Hypothalamus (tissue), 51 donors: Measurements from ENCODE around the gene FBXW11.

Experiments
- DNase-seq, 51 donors: peaks; one replicate each; lab custom pipeline; 2025; lab: John Stamatoyannopoulos, UW

Gene FBXW11

DNA sequence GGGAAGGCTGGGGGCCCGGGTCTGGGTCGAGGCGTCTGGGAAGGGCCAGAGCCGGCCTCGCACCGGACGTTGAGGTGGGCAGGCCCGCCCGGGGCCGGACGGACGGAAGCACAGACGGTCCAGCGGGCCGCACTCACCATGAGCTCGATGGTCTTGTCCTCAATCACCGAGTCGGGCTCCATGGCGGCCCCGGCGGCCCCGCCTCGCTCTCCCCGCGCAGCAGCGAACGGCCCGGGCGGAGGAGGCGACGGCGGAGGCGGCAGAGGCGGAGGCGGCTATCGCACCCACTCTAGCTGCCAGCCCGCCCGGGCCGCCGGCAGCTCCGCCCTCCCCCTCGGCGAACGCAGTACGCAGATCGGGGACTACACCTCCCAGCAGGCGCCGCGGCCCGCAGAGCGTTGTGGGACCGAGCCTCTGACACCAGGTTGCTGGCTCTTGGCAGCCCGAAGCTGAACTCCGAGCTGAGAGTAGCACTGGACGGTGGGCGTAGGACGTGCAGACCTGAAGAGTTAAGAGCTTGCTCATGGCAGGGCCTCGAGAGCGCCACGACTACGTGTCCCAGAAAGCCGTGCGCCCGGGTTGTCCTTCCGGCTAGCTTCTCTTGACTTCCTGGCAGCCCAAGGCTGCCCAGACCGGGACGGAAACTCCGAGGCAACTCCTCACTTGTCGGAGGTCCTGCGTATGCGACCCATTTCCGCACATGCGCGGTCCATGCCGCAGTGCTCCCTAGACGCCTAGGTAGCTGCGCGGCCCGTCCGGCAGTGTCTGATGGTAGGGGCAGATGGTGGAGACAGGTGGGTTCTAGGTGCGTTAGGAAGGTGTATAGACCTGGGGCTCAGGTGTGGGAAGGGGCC is at the start of gene FBXW11:
TSS of gene FBXW11 (minus strand) at position 318 of the 854 bp plus-strand sequence. CDS start at position 182, 136 bp downstream.
- peak; percentile 78 to 99 (median 95) for DNase-seq

- DNase-seq = no peak
Observed at GRCh38 chr5:172055996-172056395, 49.6 kb upstream of the FBXW11 start.

- no peak for DNase-seq
Observed at GRCh38 chr5:172055421-172055820, 49.0 kb upstream of the FBXW11 start.

- no peak for DNase-seq
Observed at GRCh38 chr5:172054611-172055153, 48.2 kb upstream of the FBXW11 start.

- DNase-seq = peak in 2 of 51 donors; percentile 9 to 20
Observed at GRCh38 chr5:172052450-172053236, 46.2 kb upstream of the FBXW11 start.

DNA sequence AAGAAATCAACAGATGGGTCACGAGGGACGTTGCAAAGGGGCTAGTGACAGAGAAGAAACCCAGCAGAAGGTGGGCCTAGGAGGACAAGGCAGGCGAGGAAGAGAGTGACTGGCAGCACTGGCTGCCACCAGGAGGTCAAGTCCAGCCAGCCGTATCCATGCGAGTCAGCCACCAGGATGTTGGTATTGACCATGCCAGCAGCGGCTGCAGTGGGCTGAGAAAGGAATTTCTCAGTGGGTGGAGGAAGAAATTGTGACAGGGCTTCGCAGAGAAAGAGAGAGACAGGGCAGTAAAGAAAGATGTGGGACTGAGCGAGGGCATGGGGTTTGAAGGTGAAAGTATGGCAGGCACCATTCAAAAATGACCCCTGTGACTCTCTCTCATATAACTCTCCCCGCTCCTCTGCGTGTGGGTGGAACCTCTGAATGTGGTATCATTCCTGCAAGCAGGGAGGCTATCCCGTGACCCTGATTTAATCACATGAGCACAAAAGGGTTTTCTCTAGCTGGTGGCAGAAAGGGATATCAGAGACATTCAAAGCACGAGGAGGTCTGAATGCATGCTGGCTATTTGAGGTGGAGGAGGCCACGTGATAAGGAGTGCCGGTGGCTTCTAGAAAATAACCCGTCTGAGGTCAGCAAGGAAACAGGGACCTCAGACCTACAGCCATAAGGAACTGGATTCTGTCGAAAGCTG is 45.4 kb upstream of the FBXW11 start:
- no peak for DNase-seq

DNA sequence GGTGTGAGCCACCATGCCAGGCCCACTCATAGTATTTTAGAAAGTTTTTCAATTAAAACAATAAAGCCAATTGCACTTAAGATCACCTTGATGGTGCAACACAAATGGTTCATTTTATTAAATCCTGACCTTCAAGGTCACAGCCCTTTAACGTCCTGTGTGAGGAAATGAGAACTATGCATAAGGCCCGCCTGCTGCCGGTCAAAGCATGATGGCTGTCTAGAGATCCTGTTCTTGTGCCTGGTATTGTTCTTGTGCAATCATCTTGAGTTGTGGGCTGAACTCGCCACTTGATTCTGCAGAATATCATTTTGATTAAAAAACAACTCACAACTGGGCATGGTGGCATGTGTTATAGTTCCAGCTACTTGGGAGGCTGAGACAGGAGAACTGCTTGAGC is 43.6 kb upstream of the FBXW11 start:
- DNase-seq = no peak

DNA sequence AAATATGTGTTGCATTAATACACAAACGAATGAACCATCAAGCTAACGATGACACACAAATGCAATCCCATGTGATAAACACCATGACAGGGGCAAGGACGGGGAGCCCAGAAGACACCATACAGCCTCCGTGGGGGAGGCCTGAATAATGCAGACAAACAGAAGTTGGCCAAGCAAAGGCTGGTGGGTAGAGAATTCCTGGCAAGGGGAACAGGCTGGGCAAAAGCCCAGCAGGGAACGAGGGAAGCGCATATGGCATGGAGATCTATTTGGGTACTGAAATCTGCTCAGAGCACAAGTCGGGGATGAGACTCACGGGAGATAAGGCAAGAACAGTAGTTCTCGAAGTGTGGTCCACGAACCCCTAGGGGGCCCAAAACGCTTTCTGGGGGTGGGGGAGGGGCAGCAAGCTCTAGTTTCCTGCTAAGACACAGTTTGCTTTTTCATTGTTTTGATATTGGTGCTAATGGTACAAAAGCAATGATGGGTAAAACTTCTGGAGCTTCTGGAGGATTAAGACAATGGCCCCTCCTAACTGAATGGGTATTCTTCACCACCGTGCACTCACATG is 42.9 kb upstream of the FBXW11 start:
- peak in 1 of 51 donors; percentile 45 for DNase-seq

GRCh38 chr5:172048539-172049101 is 42.2 kb upstream of the FBXW11 start:
- no peak for DNase-seq

DNA sequence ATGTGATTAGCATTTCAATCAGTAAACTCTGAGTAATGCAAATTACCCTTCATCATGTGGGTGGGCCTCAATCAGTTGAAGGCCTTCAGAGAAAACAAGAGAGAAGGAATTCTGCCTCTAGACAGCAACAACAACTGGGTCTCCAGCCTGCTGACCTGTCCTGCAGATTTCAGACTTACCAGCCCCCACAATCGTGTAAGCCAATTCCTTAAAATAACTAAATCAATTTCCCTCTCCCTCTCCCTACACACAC is 41.7 kb upstream of the FBXW11 start:
- no peak for DNase-seq

GRCh38 chr5:172046593-172046992 is 40.2 kb upstream of the FBXW11 start:
- DNase-seq = no peak

DNA sequence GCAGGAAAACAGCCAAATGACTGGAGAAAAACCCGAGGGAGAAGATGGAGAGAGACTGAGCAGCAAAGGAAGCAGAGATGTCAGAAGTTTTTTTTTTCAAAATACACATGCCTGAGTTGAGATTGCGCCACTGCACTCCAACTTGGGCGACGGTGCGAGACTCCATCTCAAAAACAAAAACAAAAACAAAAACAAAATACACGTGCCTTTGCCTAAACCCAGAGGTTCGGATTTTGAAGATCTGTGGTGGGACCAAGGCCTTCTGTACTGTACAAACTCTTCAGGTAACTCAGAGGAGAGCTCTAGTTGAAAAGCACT is 38.8 kb upstream of the FBXW11 start:
- DNase-seq = no peak

DNA sequence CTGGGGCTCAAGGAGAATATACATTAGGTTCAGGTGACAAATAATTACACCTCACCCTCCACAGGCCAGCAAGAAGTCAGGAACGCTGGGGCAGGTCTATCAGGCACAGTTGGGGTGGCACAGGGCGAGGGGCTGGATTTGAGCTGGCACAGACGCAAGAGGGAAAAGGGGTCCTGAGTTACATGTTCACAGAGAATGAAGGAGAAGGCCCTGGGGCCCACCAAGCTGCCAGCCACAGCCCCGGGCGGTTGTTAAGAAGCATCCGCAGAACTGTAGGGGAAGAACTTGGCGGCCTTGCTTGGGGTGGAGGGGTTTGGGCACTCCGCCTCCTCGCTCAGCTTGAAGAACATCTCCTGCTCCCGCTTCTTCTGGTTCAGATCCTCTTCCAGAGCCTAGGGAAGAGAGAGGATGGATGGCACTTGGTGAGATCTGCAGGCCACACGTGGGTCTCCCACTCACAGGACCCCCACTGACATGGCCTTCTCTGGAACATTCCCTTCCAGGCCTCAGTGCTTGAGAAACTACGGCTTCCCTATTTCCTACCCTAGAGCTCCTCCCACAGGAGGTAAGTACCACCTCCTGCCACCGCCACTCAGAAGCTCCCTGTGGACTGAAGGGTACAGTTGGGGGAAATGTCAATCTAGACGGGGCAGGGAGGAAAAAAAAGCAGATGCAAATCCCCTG is 38.3 kb upstream of the FBXW11 start:
- DNase-seq = no peak

GRCh38 chr5:172043865-172044264 is 37.4 kb upstream of the FBXW11 start:
- DNase-seq = no peak

GRCh38 chr5:172042183-172042582 is 35.7 kb upstream of the FBXW11 start:
- no peak for DNase-seq

- DNase-seq = no peak
Observed at GRCh38 chr5:172038167-172038566, 31.7 kb upstream of the FBXW11 start.

DNA sequence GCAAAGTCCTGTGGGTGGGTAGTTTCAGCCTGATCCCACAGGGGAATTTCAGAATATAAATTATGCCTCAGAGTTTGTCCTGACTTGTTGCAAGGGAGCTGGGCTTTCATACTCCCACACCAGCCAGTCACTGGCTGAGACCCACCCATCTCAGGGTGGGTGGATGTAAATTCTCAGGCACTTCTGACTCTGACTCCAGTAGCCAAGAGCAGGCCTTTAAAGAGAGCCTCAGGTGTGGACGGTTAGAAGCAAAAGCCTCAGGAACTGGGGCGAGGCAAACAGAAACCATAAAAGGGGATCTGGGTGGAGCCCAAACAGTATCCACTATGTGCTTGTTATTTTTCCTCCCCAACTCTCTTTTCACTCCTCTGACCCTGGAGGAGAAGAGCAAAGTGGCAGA is 28.6 kb upstream of the FBXW11 start:
- no peak for DNase-seq

GRCh38 chr5:172031894-172032461 is 25.5 kb upstream of the FBXW11 start:
- DNase-seq = no peak

DNA sequence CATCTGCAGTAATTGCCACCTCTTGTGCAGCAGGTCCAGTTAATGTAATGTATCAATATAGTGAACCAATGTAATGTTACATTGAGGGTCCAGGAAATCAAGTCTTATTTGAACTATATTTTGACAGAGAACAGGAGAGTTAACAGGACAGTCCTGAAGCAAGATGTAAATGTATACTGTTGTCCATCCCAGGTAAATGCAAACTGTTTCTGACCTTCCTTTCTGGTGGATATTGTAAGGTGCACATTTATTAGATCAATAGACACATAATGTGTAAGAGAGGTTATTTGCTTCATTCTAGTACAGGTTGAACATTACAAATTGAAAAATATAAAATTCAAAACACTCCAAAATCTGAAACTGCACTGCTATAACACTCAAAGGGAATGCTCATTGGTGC is 23.4 kb upstream of the FBXW11 start:
- no peak for DNase-seq

- DNase-seq = no peak
Observed at GRCh38 chr5:172028167-172028566, 21.7 kb upstream of the FBXW11 start.
